OCI-LY7 (cell line): ENCODE data around the gene OR5B21. TPM values are rescaled to one million over a fixed set of nuclear protein-coding genes. Genes with fewer than 3 reads are reported as not detected.

Source experiments
- BruUV-seq: library from RNA; stranded (reverse); fragments of 400-500 nt; replicated peaks from 2 replicates; lab custom pipeline; 2021; lab: Mats Ljungman, UMichigan
- CTCF ChIA-PET: fragments of 300-600 bp; sonication (Branson Sonifier 250); formaldehyde crosslinking; loops from one replicate; lab custom pipeline; 2022; ENCODE audit warnings: antibody characterized with exemption; ENCODE audit not compliant: unreplicated experiment; lab: Charles Lee
- POLR2A ChIA-PET: fragments of 300-600 bp; sonication (Branson Sonifier 250); formaldehyde crosslinking; loops from one replicate; lab custom pipeline; 2022; ENCODE audit warnings: antibody characterized with exemption; lab: Charles Lee
- DNase-seq: peaks from one replicate; pipeline ENCODE4 v3.0.0-alpha.2; 2015; ENCODE audit warnings: low spot score
- H2AFZ ChIP-seq: fragments of 200-600 bp; sonication (generic), shearing (Covaris generic); 2 replicates; pipeline ENCODE4 v1.6.1; 2014; ENCODE audit warnings: mild to moderate bottlenecking, antibody characterized with exemption, low read length, moderate library complexity
- H3K27ac ChIP-seq: fragments of 200-600 bp; sonication (generic); 2 replicates; pipeline ENCODE4 v1.5.1; 2014; ENCODE audit warnings: mixed run types, low read depth, mild to moderate bottlenecking, moderate library complexity, low read length, inconsistent platforms; ENCODE audit not compliant: poor library complexity, severe bottlenecking
- H3K36me3 ChIP-seq: fragments of 200-600 bp; sonication (generic); 2 replicates; pipeline ENCODE4 v1.6.1; 2014; ENCODE audit warnings: mild to moderate bottlenecking, antibody characterized with exemption, low read length, moderate library complexity, mixed read lengths; ENCODE audit not compliant: insufficient read depth
- H3K4me1 ChIP-seq: fragments of 200-600 bp; sonication (generic); 2 replicates; pipeline ENCODE4 v1.5.1; 2014; ENCODE audit warnings: mild to moderate bottlenecking, low read length; ENCODE audit not compliant: insufficient read depth, poor library complexity, severe bottlenecking
- H3K4me2 ChIP-seq: fragments of 200-600 bp; sonication (generic); 2 replicates; pipeline ENCODE4 v1.6.1; 2014; ENCODE audit warnings: mild to moderate bottlenecking, low read length
- H3K4me3 ChIP-seq: fragments of 200-600 bp; sonication (generic); 2 replicates; pipeline ENCODE4 v1.5.1; 2014; ENCODE audit warnings: mild to moderate bottlenecking, low read depth, low read length; ENCODE audit not compliant: poor library complexity, severe bottlenecking
- H3K79me2 ChIP-seq: fragments of 200-600 bp; sonication (generic); 2 replicates; pipeline ENCODE4 v1.6.1; 2016; ENCODE audit warnings: low read depth, mild to moderate bottlenecking, low read length, moderate library complexity, mixed read lengths; ENCODE audit not compliant: insufficient read depth
- H3K9me2 ChIP-seq: fragments of 200-600 bp; sonication (generic); 2 replicates; pipeline ENCODE4 v1.6.1; 2016; ENCODE audit warnings: mild to moderate bottlenecking, low read length, mixed read lengths; ENCODE audit not compliant: insufficient read depth
- H3K9me3 ChIP-seq: fragments of 200-600 bp; sonication (generic); 2 replicates; pipeline ENCODE4 v1.6.1; 2014; ENCODE audit warnings: mild to moderate bottlenecking, mixed run types, low read length, mixed read lengths
- H4K20me1 ChIP-seq: fragments of 200-600 bp; sonication (generic); 2 replicates; pipeline ENCODE4 v1.6.1; 2014; ENCODE audit warnings: mild to moderate bottlenecking, antibody characterized with exemption, low read length, moderate library complexity, mixed read lengths; ENCODE audit not compliant: insufficient read depth
- CTCF ChIP-seq: fragments of 200-600 bp; sonication (generic); conservative IDR thresholded peaks from 2 replicates; pipeline ENCODE4 v1.5.1; 2014; ENCODE audit warnings: mild to moderate bottlenecking, antibody characterized with exemption, low read length, moderate library complexity, mixed read lengths
- EZH2phosphoT487 ChIP-seq: fragments of 200-600 bp; sonication (generic); IDR thresholded peaks from 2 replicates; pipeline ENCODE4 v1.6.1; 2018; ENCODE audit warnings: low read depth, borderline replicate concordance, mild to moderate bottlenecking, mixed run types, antibody characterized with exemption, low read length, moderate library complexity, mixed read lengths
- intact Hi-C: fragments of 100-400 bp; cut with micrococcal nuclease; formaldehyde crosslinking; loops from one replicate; pipeline ENCODE4 v1.10.0; 2022; ENCODE audit not compliant: unreplicated experiment
- total RNA-seq, 2 experiments: library from RNA; depleted of rRNA in 1 of 2; stranded (reverse); fragments of >200 nt in 1 of 2; shearing (Covaris generic) in 1 of 2; gene quantifications; 2 replicates each; pipeline ENCODE4 v1.2.3, GENCODE V29; 2014 to 2022

OR5B21 gene
- total RNA-seq, 2 experiments from 2014 or later: 0.48 TPM; not detected in 1

GRCh38 chr11:58511636-58512035, 3.7 kb upstream of the OR5B21 start:
- no peak overlapping the region for H3K4me2 ChIP-seq
- POLR2A ChIA-PET: interaction anchor here (0.6 to 1.2 kb wide), 2 partner anchors 14 to 671 kb away, joined by 3 read pairs; no protein-coding TSS in a partner anchor
- CTCF ChIA-PET: no interaction called here
- H4K20me1 ChIP-seq: no peaks in the 10 kb centered on the region
- no peak overlapping the region for H2AFZ ChIP-seq
- H3K36me3 ChIP-seq: no peaks in the 10 kb centered on the region
- intact Hi-C loops: loop anchor here (5.0 to 10.0 kb wide), 4 partner anchors 227 to 1047 kb away; partner anchors contain the start of genes RTN4RL2 and YPEL4
- no TSS peak for BruUV-seq
- no peaks in the 10 kb centered on the region for H3K79me2 ChIP-seq
- TF ChIP-seq EZH2phosphoT487: no peak
- no peak for TF ChIP-seq CTCF
- no peaks in the 10 kb centered on the region for H3K9me2 ChIP-seq
- H3K4me3 ChIP-seq: no peak overlapping the region
- H3K9me3 ChIP-seq: no peaks in the 10 kb centered on the region
- H3K27ac ChIP-seq: no peak overlapping the region
- H3K4me1 ChIP-seq: peaks cover 12% of the 10 kb centered on the region
- DNase-seq: no peak

- Histone ChIP-seq H3K36me3 (no peaks in the 10 kb centered on the region), H3K4me2 (no peak overlapping the region), H2AFZ (no peak overlapping the region), H3K79me2 (no peaks in the 10 kb centered on the region), H3K27ac (no peak overlapping the region), H3K9me2 (no peaks in the 10 kb centered on the region), H3K4me1 (peaks cover 16% of the 10 kb centered on the region), H3K4me3 (no peak overlapping the region), H3K9me3 (no peaks in the 10 kb centered on the region), H4K20me1 (no peaks in the 10 kb centered on the region)
- ChIA-PET POLR2A (interaction anchor here (0.6 kb wide), 2 partner anchors 184 to 326 kb away, joined by 3 read pairs; no protein-coding TSS in a partner anchor), CTCF (no interaction called here)
- no peak for DNase-seq
- intact Hi-C loops: loop anchor here (5.0 to 10.0 kb wide), 4 partner anchors 225 to 1045 kb away; partner anchors contain the start of genes RTN4RL2 and YPEL4
- TF ChIP-seq CTCF (no peak), EZH2phosphoT487 (no peak)
- no TSS peak for BruUV-seq
Measured at GRCh38 chr11:58509748-58510147, 1.8 kb upstream of the OR5B21 start.

- intact Hi-C loops: no loop called here
- H3K36me3 ChIP-seq: no peaks in the 10 kb centered on the region
- no peaks in the 10 kb centered on the region for H3K9me3 ChIP-seq
- BruUV-seq: no TSS peak
- TF ChIP-seq EZH2phosphoT487 (no peak), CTCF (no peak)
- H3K4me1 ChIP-seq: peaks cover 16% of the 10 kb centered on the region
- no peak overlapping the region for H3K4me3 ChIP-seq
- POLR2A ChIA-PET: interaction anchor here (0.7 to 1.2 kb wide), 2 partner anchors 16 to 767 kb away, joined by 3 to 4 read pairs; partner anchors contain the start of gene SELENOH
- no peaks in the 10 kb centered on the region for H3K9me2 ChIP-seq
- H3K4me2 ChIP-seq: no peak overlapping the region
- DNase-seq: no peak
- CTCF ChIA-PET: interaction anchor here (1.0 kb wide), 1 partner anchor 67 kb away, joined by 3 read pairs; the partner anchor contains the start of gene LPXN
- no peaks in the 10 kb centered on the region for H3K79me2 ChIP-seq
- no peaks in the 10 kb centered on the region for H4K20me1 ChIP-seq
- no peak overlapping the region for H3K27ac ChIP-seq
- no peak overlapping the region for H2AFZ ChIP-seq
Measured at GRCh38 chr11:58508814-58509213, 909 bp upstream of the OR5B21 start.
